Measurements from ENCODE around the gene NPHS1.

NPHS1 gene

GRCh38 chr19:35784503-35785338, 67.6 kb downstream of the NPHS1 start:
- Mint-ChIP-seq H3K27me3 (no peaks in the 10 kb centered on the region), H3K4me3 (no peak overlapping the region), H3K9me3 (ENCODE audit: low read depth) (no peaks in the 10 kb centered on the region), H3K4me1 (ENCODE audit: low read depth) (no peaks in the 10 kb centered on the region), H3K27ac (no peak overlapping the region), H3K36me3 (no peaks in the 10 kb centered on the region)

- Mint-ChIP-seq H3K4me1 (ENCODE audit: low read depth) (no peaks in the 10 kb centered on the region), H3K36me3 (no peaks in the 10 kb centered on the region), H3K4me3 (no peak overlapping the region), H3K27ac (no peak overlapping the region), H3K9me3 (ENCODE audit: low read depth) (no peaks in the 10 kb centered on the region), H3K27me3 (no peaks in the 10 kb centered on the region)
These were observed 68.6 kb downstream of the NPHS1 start for GRCh38 chr19:35783469-35784434.

- no peaks in the 10 kb centered on the region for H3K4me1 Mint-ChIP-seq (ENCODE audit: low read depth)
- no peaks in the 10 kb centered on the region for H3K36me3 Mint-ChIP-seq
- no peak overlapping the region for H3K4me3 Mint-ChIP-seq
- H3K27ac Mint-ChIP-seq, result no peak overlapping the region
- H3K27me3 Mint-ChIP-seq, result no peaks in the 10 kb centered on the region
- no peaks in the 10 kb centered on the region for H3K9me3 Mint-ChIP-seq (ENCODE audit: low read depth)
These were observed 69.7 kb downstream of the NPHS1 start for GRCh38 chr19:35782589-35782988.

GRCh38 chr19:35781650-35782049, 70.7 kb downstream of the NPHS1 start:
- H3K36me3 Mint-ChIP-seq, result no peaks in the 10 kb centered on the region
- H3K27ac Mint-ChIP-seq, result no peak overlapping the region
- no peaks in the 10 kb centered on the region for H3K4me1 Mint-ChIP-seq (ENCODE audit: low read depth)
- H3K27me3 Mint-ChIP-seq, result no peaks in the 10 kb centered on the region
- no peaks in the 10 kb centered on the region for H3K9me3 Mint-ChIP-seq (ENCODE audit: low read depth)
- H3K4me3 Mint-ChIP-seq, result no peak overlapping the region

GRCh38 chr19:35780717-35781116, 71.6 kb downstream of the NPHS1 start:
- Mint-ChIP-seq H3K4me1 (ENCODE audit: low read depth) (no peaks in the 10 kb centered on the region), H3K27me3 (no peaks in the 10 kb centered on the region), H3K27ac (no peak overlapping the region), H3K4me3 (no peak overlapping the region), H3K9me3 (ENCODE audit: low read depth) (no peaks in the 10 kb centered on the region), H3K36me3 (no peaks in the 10 kb centered on the region)

GRCh38 chr19:35780058-35780457, 72.2 kb downstream of the NPHS1 start:
- Mint-ChIP-seq H3K36me3 (no peaks in the 10 kb centered on the region), H3K4me3 (no peak overlapping the region), H3K9me3 (ENCODE audit: low read depth) (no peaks in the 10 kb centered on the region), H3K27ac (no peak overlapping the region), H3K27me3 (no peaks in the 10 kb centered on the region), H3K4me1 (ENCODE audit: low read depth) (peaks cover 1% of the 10 kb centered on the region)

- Mint-ChIP-seq H3K27ac (no peak overlapping the region), H3K4me1 (ENCODE audit: low read depth) (peaks cover 7% of the 10 kb centered on the region), H3K4me3 (no peak overlapping the region), H3K36me3 (no peaks in the 10 kb centered on the region), H3K27me3 (no peaks in the 10 kb centered on the region), H3K9me3 (ENCODE audit: low read depth) (no peaks in the 10 kb centered on the region)
These were observed 73.3 kb downstream of the NPHS1 start for GRCh38 chr19:35779033-35779432.

- no peaks in the 10 kb centered on the region for H3K9me3 Mint-ChIP-seq (ENCODE audit: low read depth)
- no peak overlapping the region for H3K27ac Mint-ChIP-seq
- no peaks in the 10 kb centered on the region for H3K27me3 Mint-ChIP-seq
- no peaks in the 10 kb centered on the region for H3K36me3 Mint-ChIP-seq
- peaks cover 7% of the 10 kb centered on the region for H3K4me1 Mint-ChIP-seq (ENCODE audit: low read depth)
- H3K4me3 Mint-ChIP-seq, result no peak overlapping the region
These were observed 74.3 kb downstream of the NPHS1 start for GRCh38 chr19:35777961-35778360.

- peak overlapping the region; percentile 11 for H3K4me3 Mint-ChIP-seq
- no peaks in the 10 kb centered on the region for H3K9me3 Mint-ChIP-seq (ENCODE audit: low read depth)
- H3K4me1 Mint-ChIP-seq (ENCODE audit: low read depth), result peaks cover 7% of the 10 kb centered on the region
- no peak overlapping the region for H3K27ac Mint-ChIP-seq
- no peaks in the 10 kb centered on the region for H3K27me3 Mint-ChIP-seq
- H3K36me3 Mint-ChIP-seq, result no peaks in the 10 kb centered on the region
These were observed 75.0 kb downstream of the NPHS1 start for GRCh38 chr19:35777086-35777841.

GRCh38 chr19:35776102-35776788, 76.1 kb downstream of the NPHS1 start:
- Mint-ChIP-seq H3K9me3 (ENCODE audit: low read depth) (no peaks in the 10 kb centered on the region), H3K27ac (no peak overlapping the region), H3K27me3 (no peaks in the 10 kb centered on the region), H3K4me3 (peak overlapping the region; percentile 77), H3K36me3 (no peaks in the 10 kb centered on the region), H3K4me1 (ENCODE audit: low read depth) (peaks cover 7% of the 10 kb centered on the region)

Data from activated naive CD8-positive, alpha-beta T cell (primary cell).